NCI-H1417 (cell line): ENCODE data around the gene TEPSIN.
A peak's percentile ranks its signal among the peaks of the same experiment; 100 is the strongest.

Experiments
- DNase-seq, 3 experiments: peaks; one replicate each; lab custom pipeline; 2025; lab: John Stamatoyannopoulos, UW

The TEPSIN gene, protein sequence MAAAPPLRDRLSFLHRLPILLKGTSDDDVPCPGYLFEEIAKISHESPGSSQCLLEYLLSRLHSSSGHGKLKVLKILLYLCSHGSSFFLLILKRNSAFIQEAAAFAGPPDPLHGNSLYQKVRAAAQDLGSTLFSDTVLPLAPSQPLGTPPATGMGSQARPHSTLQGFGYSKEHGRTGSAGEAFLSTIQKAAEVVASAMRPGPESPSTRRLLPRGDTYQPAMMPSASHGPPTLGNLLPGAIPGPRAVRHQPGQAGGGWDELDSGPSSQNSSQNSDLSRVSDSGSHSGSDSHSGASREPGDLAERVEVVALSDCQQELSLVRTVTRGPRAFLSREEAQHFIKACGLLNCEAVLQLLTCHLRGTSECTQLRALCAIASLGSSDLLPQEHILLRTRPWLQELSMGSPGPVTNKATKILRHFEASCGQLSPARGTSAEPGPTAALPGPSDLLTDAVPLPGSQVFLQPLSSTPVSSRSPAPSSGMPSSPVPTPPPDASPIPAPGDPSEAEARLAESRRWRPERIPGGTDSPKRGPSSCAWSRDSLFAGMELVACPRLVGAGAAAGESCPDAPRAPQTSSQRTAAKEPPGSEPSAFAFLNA

DNA sequence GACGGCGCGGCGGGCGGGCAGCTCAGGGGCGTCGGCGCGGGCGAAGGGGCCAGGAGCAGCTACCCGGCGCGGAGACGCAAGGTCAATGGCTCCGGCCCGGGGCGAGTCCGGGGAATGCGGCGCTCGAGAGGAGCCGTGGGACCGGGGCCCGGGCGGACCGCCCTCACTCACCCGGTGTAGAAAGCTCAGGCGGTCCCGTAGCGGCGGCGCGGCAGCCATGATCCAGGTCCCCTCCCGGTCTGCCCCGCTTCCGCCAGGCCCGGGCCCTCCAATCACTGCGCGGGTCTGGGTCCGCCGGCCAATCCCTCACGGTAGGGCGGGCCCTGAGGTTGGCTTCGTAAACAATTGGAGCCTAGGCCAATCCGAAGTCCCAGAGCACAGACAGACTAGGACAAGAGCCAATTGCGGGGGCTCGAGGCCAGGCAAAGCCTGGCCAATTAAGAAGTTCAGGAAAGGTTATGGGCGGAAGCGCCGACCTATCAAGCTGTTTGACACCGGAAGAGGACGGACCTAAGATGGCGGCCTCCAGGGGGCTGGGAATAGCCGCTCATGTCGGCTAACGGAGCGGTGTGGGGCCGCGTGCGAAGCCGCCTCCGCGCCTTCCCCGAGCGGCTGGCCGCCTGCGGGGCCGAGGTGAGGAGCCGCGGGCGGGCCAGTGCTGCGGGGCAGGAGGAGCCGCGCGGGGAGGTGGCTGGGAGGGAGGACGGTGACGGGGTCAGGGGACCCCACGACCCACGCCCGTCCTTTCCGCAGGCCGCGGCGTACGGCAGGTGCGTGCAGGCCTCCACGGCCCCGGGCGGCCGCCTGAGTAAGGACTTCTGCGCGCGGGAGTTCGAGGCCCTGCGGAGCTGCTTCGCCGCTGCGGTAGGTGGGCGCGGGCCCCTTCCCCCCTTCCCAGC, at the start of gene TEPSIN, which contains the start of gene NDUFAF8:
TSS of gene TEPSIN (minus strand) at position 241 of the 899 bp plus-strand sequence. CDS start at position 219, 22 bp downstream.
TSS of gene NDUFAF8 (plus strand) at position 504 of the 899 bp plus-strand sequence. CDS start at position 550, 46 bp downstream.
- peak; percentile 98 to 99 (median 99) for DNase-seq

DNA sequence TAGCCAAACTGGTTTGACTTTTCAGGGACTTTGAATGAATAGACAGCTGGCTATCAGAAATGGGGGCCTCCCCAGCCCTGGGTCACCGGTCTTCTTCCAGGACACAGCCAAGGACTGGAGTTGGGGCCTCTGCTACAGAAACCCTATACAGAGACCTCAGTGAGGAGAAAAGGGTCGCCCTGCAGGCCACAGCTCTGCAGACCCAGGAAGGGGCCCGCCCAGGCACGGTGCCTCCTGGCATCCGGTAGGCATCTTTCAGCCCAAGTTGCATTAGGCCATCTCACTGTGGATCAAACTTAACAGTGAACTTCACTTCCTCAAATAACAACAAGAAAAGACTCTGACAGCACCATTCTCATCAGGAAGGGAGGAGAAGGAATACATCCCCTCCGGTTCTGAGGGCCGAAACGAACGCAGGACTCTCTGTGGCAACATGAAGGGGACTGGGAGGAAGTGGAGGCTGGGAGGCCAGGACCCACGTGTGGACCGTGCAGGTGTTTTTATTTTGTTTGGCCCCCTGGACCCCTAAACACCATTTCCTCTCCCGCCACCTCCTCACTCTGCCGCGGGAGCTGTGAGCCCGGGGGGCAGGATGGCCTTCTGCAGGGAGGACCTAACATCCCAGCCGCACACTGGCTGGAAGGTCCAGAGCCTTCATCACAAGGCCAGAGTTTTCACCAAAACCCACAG, 49.0 kb upstream of the TEPSIN start:
- DNase-seq, result no peak

DNA sequence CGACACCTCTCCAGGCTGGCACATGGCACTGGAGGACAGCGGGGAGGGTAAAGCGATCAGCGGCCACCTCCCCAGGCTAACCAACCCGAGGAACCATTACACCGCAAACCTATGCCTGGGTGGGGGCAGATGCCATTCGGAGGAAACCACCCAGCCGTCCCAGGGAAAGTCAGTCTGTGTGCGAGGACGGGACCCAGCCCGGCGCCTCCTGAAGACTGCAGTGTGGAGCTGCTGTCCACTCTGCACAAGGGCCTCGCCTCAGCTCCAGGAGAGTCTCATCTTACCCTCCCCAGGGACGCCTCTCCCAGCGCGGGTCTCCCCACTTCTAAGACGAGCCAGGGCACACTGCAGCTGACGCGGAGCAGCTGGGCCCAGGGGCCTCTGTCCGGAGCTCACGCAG, 48.3 kb upstream of the TEPSIN start:
- DNase-seq, result no peak

DNA sequence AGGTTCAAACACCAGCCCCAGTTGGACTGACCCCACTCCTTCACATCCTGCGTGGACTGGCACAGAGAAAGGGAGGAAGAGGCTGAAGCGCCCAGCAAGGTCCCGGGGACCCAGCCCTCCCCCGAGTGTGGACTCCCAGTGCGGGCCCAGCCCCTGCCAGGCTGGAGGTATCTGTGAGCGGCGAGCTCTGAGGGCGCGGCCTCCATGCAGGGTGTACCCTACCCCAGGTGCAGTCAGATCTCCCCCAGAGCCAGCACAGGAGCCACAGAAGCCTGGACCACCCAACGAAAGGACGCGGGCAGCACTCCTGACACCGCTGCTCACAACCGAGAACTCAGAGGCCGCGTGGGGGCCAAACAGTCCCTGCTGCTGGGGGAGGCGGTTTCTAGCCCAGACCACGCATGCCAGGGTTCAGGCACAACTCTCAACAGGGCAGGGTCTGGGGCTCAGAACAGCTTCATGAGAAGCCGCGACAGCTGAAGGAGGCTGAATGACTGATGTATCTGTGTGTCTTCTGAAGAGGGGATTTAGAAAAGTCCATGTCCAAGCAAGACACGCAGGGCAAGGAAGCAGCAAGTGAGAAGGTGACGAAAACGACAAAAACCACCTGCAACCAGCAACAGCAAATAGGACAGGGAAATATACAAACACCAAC, 47.8 kb upstream of the TEPSIN start:
- no peak for DNase-seq

DNA sequence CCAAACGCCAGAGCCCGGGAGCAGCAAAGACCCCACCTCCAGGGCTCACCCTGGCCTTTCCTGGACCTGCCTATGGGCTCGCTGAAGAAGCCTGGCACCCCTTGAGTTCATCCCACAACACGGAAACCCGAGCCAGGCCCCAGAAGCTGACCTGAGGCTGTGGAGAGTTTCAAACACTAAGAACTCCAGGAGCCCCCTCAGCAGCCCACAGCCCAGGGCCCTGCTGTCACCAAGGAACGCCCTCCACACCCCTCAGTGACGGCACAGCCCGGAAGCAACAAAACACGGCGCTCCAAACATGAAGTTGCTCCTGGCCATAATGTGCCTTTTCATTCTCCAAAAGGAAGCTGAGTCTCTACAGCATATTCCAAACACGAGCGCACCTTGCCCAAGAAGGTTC, 47.0 kb upstream of the TEPSIN start:
- DNase-seq, result no peak

DNA sequence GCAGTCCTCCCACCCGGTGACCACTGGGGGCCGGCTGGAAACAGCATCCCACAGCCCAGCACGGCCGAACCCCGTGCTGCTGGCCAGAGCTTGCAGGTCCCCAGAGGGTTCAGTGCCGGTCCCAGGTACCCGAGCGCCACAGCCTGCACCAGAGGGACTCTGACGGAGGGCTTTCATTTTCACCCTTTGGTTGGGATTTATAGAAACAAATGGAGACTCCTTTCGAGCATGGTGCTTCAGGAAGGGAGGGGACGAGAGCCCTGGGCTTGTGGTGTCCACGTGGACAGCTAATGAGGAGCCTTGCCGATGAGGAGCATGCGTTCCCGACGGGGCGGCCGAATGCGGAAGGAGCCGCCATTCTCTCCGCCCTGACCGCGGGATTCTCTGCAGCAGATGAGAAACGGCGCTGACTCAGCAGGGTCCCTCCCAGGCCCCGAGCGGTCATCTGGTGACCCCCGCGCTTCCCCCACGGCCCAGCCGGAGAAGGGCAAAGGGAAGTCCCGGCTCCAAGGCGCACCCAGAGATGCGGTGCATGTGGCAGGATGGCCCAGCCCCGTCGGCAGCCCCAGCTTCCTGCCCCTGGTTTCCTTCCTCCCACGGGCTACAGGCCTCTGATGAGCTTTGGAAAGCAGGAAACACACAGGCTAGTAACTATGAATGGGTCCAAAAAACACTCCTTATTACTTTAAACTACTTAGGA, 46.5 kb upstream of the TEPSIN start:
- DNase-seq, result no peak

DNA sequence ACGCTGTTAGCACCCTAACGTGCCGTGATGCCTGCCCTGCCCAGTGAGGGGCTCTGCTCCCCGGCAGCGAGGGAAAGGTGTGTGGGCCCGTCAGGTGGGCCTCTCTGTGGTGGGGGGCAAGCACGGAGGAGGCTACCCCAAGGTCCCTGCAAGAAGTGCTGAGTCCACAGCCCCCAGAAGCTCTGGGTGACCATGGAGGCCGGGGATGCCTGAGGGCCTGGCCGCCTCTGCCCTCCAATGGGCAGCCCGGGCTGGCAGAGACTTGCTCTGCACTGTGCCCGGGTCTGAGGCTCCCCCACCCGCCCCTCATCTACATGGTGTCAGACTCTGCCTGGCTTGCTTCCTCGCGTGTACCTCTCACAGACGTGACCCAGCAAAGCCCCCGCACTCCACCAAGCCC, 44.0 kb upstream of the TEPSIN start:
- DNase-seq, result no peak

DNA sequence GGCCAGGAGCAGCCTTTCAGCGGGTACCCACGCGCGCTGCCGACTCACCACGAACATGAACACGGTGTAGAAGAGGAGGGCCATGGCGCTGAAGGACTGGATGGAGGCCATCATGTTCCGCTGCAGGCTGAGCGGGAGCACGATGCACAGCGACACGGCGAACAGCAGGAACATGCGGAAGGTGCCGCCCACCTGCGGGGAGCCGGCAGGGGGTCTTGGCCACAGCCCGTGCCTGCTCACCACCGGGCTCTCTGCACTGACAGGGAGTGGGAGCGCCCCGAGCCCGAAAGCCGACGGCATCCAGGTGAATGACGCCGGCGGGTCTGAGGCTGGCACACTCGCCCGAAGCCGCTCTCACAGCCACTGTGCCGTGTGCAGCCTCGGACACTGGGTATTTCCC, 43.3 kb upstream of the TEPSIN start:
- no peak for DNase-seq

DNA sequence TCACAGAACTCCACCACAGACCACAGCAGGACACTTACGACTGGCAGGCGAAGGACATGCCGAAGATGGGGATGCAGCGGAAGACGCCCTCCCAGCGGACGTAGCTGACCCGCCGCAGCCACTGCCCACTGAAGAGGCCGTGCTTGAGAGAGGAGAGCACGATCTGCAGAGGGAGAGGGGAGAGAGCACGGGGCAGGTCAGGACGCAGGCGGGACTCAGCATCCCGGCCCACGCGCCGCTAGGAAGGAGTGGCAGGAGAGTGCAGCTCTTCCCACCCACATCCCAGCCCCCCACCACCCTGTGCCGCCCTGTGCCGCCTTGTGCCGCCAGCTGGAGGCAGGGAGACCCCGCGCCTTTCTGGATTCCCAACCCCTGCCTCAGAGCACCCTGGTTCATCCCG, 41.7 kb upstream of the TEPSIN start:
- DNase-seq, result no peak

DNA sequence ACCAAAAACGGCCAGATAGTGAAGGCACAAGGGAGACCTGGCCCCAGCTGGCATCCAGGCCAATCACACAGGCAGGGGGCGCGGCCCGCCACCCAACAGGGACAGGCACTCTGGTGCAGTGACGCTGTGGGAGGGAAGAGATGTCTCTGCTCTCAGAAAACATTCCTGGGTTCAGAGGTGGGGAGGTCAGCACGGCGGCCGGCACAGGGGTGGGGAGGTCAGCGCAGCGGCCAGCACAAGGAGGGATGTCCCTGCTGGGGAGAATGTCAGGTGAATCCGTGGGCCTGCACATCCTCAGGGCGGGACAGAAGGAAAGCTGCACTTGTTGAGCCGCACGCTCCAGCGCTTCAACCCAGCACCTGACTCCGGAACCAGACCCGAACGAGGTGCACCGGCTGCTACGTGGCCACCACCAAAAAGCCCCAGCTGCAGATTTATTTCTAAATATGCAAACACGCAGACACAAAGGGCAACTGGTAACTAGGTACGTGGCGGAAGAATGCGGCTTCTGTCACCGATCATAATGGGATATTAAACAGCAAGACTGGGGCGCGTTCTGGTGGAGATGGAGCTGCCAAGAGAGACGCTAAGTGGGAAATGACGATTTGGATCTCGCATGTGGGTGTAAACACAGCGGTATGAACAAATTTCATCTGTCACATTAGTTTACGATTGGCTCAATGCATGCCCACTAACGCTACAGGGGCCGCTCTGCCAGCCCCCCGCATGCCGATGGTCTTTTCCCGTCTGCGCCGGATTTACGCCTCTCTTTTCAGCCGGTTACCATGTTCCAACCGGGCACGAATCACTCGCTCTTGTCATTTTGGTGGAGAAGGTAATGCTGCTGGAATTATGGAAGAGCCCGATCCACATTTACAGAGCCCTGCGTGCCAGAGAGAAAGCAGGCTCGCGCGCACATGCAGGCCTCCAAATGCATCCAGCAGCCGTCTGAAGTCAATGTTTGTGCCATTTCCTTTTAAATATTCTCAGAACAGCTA, 40.7 kb upstream of the TEPSIN start:
- DNase-seq, result no peak

DNA sequence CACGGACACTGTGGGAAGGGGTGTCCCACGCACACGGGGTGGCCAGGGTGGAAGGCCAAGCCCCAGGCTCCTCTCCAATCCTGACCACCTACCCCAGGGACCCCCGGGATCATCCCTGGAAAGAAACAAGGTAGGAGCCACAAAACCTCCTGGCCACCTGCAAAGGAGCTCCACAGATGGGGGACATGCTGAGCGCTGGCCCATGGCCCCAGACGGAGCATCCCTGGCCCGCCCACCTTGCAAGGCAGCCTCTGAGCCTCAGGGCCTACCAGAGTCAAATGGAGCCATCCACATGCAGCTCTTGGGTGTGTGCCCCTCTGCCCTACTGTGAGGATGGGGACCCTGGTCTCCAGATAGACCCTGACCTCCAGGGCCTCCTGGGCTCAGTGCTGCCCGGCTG, 40.0 kb upstream of the TEPSIN start:
- no peak for DNase-seq

DNA sequence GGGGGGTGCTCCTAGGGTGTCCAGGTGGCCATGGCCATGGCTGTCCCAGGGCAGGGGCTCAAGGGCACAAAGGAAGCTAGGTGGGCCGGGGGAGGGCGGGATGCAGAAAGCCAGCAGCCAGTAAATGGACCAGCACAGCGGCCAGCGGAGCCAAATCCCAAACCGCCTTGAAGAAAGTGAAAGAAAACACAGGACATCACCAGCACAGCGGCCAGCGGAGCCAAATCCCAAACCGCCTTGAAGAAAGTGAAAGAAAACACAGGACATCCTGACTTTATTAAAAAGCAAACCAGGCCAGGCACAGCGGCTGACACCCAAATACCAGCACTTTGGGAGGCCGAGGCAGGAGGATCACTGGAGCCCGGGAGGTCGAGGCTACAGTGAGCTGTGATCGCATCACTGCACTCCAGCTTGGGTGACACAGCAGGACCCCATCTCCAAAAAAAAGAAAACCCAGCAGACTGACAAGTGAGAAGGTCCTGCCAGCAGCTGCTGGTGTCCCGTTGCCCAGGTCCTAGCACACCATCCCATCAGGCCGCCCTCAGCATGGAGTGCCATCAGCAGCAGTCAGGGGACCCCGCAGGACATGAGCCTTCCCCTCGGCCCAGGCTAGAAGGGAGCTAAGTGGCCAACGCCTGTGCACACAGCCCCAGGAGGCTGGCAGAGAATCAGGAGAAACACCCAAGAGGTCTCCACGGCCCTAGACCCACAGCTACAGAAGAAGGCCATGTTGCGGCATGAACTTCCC, 39.3 kb upstream of the TEPSIN start:
- DNase-seq, result no peak

DNA sequence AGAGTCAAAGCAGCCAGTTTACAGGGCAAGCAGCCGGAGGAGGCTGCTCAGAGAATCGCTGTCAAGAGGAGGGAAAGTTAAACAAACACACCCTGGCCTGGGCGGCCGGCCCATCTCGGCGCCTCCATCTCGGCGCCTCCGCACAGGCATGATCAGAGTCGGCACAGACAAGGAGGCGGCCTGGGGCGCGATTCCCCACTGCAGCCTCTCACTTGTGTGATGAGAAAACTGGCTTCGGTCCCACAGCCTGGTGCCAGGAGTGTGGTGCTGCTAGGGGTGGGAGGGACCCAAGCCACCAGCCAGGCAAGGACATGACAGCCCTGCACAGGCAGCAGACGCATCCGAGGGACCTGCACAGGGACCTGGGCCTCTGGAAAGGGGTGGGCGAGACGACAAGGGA, 38.6 kb upstream of the TEPSIN start:
- peak; percentile 9 to 71 (median 60) for DNase-seq

DNA sequence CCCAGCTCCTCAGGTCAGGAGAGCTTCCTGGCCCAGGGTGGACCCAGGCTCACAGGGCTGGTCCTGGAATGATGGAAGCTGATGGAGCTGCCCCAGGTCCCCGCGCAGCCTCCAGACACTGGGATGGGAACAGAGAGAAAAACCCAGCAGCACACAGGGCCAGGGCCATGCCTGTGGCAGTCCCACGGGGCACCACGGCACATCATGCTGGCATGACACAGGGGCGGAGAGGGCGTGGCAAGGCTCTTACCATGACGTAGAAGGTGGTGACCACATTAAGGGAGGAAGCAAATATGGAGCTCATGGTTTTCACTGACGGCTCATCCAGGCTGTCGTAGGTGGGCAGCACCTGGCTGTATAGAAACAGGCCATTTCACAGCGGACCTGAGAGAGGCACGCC, 37.9 kb upstream of the TEPSIN start:
- DNase-seq, result no peak

DNA sequence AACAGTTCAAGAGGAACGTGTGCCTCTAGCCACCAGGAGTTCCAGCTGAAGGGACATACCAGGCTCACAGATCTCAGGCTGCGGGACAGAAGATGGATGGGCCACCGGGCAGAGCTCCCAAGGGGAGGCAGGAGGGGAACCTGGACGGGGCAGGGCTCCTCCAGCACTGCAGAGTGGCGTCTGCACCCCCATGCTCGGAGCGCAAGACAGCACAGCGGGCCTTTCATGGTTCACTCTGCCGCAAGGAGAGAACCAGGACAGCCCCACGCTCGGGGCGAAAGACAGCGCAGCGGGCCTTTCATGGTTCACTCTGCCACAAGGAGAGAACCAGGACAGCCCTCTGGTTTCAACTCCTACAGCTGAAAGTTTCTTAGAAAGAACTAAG, 35.6 kb upstream of the TEPSIN start:
- DNase-seq, result no peak

DNA sequence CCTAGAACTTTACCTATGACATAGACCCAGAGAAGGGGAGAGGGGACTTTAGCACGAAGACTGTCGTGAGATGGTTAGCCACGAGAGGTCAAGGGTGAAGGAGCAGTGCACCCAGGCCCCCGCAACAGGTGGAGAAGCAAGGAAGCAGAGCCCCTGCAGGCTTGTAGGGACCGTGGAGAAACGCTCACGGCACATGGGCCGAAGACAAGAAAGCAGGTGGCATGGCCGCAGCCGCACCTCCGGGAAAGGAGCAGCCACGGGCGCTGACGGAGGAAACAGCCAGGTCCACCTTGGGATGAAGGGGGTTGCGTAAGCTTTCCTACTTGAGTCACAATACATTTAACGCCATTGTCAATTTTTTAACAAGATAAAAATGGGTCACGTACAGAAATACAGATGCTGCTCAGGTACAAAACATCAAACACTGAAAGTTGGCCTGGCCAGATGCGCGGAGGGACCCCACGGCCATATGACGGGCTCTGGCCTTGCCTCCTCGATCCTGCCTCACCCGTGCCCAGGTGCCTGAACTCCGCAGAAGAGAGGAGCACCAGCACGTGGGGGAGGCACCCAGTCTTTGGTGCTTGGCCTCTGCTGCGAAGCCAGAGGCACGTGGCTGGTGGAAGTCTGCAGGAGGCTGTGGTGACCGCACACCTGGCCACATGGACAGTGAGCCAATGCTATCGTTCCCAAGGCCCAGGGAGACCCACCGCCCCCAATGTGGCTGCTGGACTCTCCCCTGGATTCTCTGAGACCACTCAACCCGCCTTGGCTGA, 35.0 kb upstream of the TEPSIN start:
- no peak for DNase-seq

DNA sequence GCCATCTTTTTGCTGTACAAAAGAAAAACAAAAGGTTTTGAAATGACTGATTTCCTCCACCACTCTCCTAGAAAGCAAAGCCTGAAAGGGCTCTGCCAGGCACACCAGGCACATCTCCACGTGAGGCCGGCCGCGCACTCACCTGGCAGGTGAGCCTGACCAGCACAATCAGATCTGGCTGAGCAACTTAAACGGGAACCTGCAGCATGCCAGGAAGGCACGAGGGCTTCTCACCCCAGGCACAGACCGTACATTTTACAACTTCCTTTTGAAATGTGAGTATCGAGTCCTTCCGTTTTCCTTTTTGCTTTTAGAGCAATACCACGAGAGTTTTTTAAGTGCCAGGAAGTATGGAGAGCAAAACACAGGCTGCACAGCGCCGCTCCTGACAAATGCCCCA, 33.8 kb upstream of the TEPSIN start:
- DNase-seq, result no peak

DNA sequence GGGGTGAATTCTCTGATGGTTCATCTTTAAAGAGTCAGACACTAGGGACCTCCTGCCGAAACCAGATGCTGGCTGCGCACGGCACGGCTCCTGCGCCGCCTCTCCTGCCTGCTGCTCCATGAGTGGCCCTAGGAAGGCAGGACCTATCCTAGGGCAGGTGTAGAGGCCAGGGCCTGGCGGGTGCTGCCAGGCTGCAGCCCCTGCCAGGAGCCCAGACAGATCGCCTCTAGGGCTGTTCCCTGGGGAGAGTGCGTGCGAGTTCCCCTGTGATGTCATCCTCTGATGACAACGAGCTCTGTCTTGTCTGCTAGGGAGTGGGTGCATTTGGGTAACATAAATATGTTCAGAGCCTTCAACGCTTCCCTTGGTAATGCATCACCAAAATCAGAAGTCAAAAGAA, 32.4 kb upstream of the TEPSIN start:
- peak in 2 of 3 experiments; percentile 11 to 50 for DNase-seq
